HG03469 (cell line): ENCODE data around the gene SAE1.

Experiments
- ATAC-seq: cut with Tn5 transposase; IDR thresholded peaks from one replicate; pipeline ENCODE4 v1.9.1; 2021; ENCODE audit warnings: mild to moderate bottlenecking, moderate library complexity, moderate number of reproducible peaks; ENCODE audit not compliant: unreplicated experiment

Gene SAE1

DNA sequence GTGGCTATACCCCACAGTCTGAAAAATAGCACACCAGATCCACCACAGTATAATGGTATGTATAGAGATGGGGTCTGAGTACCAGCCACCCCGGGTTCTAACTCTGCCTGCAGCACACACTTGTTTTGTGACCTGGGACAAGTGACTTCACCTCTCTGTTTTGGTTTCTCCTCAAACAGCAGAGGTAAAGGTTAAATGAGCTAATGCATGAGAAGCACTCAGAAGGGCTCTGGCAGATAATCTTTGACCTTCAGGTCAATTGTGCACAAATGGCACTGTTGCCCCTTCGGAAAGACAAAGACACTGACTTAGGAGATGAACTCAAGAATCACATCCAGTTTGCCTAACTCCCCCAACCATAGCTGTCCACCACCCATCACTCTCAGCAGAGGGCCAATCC, 24.8 kb upstream of the SAE1 start:
- ATAC-seq, result no peak

GRCh38 chr19:47106821-47107201, 23.8 kb upstream of the SAE1 start:
- no peak for ATAC-seq

DNA sequence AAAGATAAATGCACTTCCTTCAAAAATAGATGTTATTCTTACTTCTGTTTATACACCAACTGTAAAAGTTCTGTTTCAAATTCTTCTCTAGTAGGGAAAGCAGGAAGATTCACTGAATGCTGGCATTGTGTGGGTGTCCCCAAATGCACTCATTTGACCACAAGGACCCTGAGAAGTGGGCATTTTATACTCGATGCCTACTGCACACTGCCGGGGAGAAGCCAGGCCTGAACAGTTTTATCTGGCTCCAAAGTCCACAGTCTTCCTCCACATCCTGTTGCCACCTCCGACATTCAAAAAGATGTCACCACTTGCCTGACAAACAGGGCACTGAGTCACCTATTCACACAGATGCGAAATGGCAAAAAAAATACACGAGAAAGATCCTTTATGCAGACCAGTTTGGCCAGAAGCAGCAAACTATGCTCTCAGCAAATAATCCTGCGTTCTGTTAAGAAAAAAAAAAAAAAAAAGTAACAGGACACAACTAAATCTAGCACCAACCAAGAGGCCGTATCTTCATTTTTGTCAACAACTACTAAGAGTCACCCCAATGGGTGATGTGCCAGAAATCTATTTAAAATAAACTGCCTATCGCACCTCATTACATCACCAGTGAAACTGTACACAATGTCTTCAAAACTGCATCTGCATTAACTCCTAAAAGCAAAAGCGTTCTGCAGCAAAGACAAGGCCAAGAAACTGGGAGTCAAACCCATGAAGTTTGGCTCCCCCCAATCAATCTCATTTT, 23.3 kb upstream of the SAE1 start:
- ATAC-seq, result no peak

- ATAC-seq, result no peak
These were observed 22.5 kb upstream of the SAE1 start for GRCh38 chr19:47107953-47108746.

- ATAC-seq, result no peak
These were observed 21.5 kb upstream of the SAE1 start for GRCh38 chr19:47109177-47109540.

DNA sequence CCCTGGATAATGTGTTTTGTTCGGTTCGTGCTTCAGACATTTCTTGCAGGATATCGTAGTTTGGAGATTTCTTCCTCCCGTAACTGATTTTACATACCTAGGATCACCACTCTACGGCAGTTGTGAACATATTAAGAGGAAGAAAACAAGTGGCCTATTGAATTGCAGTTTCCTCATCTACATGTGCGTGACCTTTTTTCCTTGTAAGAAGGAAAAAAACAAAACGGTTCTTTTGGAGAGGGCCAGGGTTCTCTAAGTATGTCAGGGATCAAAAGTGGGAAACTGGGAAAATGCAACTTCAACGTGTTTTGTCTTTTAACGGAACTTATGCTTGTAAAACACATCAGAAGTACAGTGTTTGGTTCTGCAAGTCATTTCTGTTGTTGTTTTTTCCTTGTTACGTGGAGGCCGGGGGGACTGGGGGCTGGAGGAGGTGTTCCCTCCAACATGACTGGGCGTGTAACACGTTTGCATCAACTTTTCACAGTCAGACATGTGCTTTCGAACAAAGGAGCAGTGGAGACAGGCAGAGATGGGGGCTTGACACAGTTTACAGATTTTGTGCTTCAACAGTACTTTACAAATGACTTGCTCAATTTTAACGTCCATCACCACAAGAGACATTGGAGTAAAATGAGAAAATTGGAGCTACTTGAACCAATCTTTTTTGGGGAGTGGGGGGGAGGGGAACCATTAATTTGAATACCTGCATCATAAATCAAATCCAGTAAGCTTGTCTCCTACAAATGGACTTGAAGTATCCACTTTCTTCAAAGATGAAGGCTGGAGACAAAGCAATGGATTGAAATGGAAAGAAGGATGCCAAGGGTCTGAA, 20.9 kb upstream of the SAE1 start:
- ATAC-seq, result no peak

- ATAC-seq, result no peak
These were observed 20.1 kb upstream of the SAE1 start for GRCh38 chr19:47110521-47111005.

DNA sequence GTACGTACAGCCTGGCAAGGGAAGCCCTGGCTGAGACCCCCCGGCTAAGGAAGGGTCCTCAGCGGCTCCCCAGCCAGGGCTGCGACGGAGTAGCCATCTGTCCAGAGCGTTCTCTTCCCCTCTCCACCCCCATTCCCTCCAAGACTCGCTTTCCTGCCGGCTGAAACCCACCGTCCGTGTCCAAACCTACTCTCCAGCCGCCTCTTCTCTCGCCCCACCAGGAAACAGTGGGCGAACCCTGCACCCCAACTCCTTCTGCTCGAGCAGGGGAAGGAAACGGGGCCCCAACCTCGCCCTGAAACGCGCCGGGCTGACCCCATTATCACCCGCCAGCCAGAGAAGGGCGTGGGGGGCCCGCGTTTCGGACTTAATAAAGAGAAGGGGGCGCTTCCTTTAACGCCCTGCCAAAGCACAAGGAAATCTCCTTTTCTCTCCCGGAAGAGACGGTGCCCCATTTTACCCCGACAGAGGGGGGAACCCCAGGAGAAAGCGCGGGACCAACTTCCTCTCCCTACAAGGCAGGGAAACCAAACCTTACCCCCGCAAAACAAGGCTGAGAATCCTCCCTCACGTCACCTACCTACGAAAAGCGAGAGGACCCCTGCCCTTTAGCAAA, 19.5 kb upstream of the SAE1 start:
- ATAC-seq, result no peak

- ATAC-seq, result no peak
These were observed 18.9 kb upstream of the SAE1 start for GRCh38 chr19:47111682-47112165.

- no peak for ATAC-seq
These were observed 18.3 kb upstream of the SAE1 start for GRCh38 chr19:47112166-47112996.

- ATAC-seq, result peak; percentile 71
These were observed 17.4 kb upstream of the SAE1 start, which contains the start of gene ZC3H4 for GRCh38 chr19:47112997-47113849. TSS of gene ZC3H4 (minus strand) at chr19:47113776. CDS start at chr19:47112584, 1,192 bp downstream.

DNA sequence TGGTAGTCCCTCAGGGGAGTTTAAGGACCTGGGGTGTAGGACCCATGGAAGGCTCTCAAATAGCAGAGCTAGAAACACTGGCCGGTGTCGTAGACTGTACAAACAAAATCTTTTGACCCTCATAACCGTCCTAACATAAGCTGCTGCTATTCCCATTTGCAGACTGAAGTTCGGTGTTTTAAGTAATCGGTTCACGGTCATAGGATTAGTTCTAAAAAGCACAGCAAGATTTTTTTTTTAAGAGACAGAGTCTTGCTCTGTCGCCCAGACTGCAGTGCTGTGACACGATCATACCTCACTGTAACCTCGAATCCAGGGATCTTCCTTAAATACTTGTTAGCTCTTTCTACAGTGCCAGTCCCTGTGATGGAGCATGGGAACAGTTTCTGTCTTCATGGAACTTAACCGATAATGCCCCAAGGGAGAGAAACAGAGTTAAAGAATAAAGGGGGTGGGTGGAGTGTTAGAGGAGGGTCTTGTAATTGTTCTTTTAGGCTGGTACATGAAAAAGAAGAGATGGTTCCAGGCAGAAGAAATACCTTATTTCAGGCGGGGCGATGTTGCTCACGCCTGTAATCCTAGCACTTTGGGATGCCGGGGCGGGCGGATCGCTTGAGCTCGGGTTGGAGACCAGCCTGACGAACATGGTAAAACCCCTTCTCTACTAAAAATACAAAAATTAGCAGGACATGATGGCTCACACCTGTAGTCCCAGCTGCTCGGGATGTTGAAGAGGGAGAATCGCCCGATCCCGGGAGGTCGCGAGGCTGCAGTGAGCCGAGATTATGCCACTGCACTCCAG, 16.6 kb upstream of the SAE1 start:
- ATAC-seq, result no peak

DNA sequence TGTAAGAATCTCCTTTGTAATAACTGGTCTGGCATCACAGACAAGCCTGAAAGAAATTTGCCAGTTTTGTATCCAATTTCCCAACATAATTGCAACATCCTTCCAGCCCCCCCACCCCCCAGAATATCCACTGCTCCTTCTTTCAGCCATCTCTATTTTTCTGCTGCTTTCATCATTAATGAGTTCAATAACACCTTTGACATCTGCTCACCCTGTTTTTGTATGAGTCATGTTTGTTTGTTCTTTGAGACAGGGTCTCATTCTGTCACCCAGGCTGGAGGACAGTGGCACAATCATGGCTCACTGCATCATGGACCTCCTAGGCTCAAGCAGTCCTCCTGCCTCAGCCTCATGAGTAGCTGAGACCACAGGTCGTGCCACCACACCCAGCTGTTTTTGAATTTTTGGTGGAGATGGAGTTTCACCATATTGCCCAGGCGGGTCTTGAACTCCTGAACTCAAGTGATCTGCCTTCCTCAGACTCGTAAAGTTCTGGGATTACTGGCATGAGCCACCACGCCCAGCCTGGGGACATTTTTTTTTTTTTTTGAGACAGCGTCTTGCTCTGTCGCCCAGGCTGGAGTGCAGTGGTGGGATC, 10.1 kb upstream of the SAE1 start:
- ATAC-seq, result no peak

- no peak for ATAC-seq
These were observed 8.0 kb upstream of the SAE1 start for GRCh38 chr19:47122359-47123335.

- no peak for ATAC-seq
These were observed 7.2 kb upstream of the SAE1 start for GRCh38 chr19:47123406-47123805.

DNA sequence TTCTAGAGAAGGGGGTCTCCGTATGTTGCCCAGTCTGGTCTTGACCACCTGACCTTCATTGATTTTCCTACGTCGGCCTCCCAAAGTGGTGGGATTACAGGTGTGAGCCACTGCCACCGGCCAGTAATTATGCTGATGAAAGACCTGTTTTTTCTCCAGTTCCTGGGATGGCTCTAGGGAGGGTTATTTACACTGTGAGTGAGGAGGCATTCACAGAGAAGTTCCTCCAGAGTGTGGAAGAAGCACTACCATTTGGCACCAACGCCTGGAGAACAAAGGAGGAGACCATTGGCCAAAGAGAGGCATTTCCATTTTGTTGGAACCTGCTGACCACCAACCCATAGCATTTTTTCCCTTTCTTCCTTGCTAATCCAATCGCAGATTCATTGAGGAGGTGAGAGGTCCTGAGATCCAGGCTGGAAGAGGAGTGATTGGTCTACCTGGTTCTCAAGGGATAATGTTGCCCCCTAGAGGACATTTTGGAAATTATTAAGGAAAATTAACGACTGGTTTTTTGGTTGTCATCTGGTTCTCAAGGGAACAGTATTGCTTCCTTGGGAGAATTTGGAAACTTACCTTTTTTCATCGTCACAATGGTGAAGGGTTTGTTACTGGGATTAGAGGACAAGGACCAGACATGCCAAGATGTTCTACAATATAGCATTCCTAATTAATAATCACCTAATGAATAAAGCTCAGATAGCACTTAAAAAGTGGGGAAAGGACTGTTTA, 5.5 kb upstream of the SAE1 start:
- ATAC-seq, result no peak
